Measurements from ENCODE around the gene TMEM150A.
A peak's percentile ranks its signal among the peaks of the same experiment; 100 is the strongest.
"Not testable (repeated sequence)": the region's sequence is repeated elsewhere in the genome, so short reads cannot be mapped to it uniquely, and the experiment has no call there.

Gene TMEM150A

DNA sequence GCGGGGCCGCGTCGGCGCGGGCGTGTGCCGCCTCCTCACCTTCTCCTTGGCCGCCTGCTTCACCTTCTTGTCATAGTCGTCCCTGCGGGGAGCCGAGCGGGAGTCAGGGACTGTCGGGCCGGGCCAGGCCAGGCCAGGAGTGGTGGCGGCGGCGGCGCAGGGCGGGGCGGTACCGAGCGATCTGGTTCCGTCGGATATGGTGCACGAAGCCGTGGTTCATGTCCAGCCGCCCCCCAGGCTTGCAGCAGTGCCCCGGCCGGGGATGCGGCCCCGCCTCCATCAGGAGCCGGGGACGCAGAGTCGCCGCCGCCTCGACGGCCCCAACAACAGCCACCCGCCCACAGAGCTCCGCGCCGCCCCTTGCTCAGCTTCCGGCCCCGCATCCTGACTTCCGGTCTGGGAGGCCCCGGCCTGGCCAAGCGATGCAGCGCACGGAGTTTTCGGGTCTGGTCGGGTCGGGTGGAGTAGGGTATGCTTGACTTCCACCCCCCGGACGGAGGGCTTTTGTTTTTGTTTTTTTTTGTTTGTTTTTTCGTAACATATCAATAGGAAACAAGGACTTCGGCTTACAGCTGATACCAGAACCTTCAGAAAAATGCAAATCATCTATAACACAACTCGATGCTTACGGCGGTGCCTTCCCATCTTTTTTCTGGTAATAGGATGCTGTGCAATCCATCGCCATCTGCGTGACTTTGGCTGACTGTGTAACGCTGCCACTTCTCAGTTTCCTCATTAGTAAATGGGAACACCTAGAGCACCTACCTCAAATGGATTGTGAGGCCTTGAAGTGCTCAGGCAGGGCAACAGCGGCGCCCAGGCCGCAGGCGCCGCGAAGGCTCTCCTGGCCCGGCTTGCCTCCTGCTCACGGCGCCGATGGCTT lies 9.4 kb upstream of the TMEM150A start, which contains the start of gene C2orf68:
Gene C2orf68, minus strand, starts transcription at position 362 of the 883 bp plus-strand sequence. Its CDS starts 82 bp downstream, at position 280.
- peak; percentile 88 for DNase-seq

DNA sequence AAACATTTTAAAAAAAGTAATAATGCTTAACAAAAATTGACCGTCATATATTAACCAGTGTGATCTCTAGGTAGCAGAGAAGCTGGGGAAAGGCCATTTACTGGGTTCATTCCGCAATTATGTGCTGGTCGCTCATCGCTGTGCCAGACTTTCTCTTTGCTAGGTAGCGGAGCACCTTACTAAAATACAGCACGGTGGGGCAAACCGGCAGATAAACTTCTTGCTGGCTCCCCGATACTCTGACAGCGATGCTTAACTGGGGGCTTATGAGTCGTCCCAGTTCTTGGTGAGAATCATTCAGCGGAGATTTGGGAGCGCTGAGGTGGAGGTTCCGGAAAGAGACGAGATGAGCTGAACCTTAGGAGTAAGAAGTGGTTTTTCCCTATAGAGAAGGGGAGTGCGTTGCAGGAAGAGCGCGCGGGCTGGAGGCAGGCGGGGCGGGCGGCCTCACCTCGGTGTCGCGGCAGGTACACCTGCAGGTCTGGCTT lies 8.8 kb upstream of the TMEM150A start:
- DNase-seq, result no peak

DNA sequence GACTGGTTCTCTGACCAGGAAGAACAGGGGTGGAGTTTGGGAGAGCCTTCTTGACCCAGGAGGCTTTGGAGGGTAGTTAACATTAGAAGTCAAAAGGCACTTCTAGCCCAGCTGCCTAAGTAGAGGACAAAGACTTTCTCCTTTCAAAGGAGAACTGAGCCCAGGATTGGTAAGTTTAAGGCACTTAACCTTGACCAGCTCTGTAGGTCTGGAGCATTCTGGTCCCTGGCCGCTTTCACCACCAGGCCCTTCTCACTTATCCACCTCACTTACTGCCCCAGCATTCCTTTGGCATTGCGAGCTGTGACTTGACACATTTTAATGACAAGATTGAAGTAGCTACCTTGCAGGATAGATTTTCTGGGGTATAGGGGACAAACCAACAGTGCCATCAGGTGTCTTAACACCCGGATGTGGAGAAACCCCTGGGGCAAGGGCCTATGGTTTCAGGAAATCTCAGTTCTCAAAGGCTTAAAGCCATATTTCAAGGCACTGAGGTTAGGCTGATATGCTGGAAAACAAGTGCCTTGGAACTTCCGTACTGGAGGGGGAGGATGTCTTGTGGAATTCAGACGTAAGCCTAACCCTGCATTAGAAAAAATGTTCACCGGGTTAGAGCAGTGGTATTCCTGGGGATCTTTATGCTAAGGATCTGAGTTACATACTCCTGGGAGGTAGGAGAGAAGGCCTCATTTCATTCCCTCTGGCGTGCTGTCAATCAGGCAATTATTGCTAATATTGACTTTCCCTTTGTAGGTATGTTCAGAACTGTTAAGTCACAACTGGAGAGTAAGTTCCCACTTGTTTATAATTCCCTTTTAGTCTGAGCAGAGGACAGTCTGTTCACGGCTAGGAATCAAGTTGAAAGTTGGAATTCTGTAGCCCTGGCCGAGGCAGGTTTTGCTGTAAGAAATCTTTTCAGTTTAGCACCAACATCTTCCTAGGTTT lies 5.0 kb upstream of the TMEM150A start:
- DNase-seq, result no peak

DNA sequence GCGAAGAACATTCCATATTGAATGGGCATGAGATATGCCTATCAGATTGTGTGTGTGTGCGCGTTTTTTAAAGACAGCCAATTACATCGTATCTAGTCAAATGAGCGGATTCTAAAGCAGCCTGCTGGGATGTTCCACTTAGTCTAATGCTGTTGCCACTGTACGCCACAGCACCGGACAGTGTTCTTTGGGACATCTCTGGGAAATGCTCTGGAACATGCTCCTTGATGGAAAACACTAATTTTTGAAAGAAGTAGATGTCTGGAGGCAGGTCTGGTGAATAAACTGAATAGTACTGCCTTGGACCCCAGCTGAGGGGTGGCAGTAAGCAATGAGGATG lies 3.6 kb upstream of the TMEM150A start:
- DNase-seq, result no peak

DNA sequence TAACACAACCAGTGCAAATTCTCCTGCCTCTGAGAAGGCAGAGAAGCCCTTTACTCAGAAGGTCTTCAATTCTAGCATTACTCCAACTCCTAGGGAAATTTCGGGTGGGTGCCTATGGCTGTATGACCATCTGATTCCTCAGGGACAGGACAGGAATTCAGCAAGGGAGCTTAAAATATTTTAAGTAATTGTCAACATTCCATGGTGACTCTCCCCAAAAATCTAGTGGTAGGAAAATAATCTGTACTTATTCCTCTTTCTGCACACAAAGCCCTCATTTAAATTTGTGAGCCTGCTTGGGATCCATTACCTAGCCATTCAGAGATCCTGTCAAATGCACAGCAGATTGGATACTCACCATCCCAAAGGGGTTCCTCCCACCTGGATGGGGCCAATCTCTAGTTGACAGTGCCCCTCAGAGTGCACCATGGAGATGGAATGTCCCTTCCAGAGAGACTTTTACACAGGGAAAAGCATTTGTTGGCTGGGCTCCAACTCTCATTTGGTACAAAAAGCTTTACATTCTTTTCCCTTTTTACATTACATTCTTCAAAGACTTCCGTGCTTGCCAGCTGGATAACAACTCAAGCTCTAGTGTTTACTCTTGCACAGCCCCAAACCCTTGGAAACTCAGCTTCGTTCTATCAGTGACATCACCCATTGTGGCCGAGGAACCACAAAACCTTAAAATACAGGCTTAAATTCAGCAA lies 3.1 kb upstream of the TMEM150A start:
- DNase-seq, result no peak

DNA sequence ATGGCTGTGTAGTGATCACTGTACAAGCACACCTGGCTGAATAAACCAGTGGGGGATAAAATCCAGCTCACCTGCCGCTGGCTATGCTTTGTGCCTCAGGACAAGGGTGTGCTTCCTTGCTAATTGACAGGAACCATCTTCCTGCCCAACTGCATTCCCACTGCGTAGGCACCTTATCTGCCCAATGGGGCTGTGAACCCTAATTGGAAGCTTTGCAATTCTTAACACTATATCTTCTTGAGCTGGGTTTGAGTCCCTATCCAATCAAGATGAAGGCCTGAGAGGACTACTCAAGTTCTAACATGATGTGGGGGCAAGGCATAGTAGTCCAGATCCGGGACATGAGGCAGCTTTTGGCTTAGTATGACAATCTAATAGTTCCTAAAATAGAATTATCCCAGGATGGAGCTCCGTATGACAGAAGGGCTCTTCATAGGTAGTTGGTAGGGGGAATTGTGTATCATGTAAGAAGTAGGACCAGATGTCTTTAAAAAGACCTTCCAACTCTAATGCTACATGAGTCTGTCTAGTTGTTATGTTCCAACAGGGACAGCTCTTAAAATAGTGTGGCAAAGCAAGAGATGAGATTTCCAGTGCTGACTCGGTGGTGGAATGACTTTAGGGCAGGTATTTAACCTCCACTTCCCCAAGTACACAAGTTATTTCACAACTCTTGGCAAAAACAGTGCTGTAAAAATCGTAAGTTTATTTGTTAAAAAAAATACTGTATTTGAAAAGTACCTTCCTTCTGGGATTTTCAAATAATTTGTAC lies 2.3 kb upstream of the TMEM150A start:
- DNase-seq, result no peak

DNA sequence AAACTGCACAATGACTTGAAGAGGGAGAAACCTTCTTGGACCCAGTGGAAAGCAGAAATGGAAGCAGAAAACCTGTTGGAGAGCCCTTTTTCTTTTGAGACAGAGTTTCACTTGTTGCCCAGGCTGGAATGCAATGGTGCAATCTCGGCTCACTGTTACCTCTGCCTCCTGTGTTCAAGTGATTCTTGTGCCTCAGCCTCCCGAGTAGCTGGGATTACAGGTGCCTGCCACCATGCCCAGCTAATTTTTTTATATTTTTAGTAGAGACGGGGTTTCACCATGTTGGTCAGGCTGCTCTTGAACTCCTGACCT lies 1.6 kb upstream of the TMEM150A start:
- DNase-seq, result not testable (repeated sequence)

DNA sequence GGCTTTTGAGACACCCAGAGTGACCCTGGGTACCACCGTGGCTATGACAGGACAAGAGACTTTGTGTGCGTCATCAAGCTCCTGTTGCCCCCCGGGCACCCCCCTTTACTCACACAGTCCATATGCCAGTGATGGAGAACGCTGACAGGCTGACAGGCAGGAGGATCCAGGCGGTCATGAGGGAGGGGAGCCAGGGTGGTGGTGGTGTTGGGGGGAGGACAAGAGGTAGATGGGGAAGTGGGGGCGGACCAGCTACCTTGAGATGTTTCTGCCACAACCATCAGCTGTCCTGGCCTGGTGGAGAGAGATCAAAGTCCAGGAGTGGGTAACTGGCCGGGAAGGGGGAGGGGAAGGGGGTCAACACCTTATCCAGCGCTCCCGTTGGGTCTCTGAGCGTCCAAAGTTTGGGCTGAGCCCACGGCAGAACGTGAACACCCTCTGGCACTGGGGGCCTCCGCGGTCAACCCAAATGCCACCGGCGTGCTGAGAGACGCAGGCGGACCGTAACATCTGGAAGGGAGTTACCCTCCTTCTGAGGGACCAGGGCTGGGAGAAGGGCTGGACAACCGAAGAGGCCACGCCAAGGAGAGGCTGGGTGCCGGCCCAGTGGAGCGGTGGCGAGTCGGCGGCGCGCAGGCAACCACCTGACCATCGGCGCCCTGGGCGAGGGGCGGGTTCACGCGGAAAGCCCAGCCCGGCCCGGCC lies 575 bp downstream of the TMEM150A start:
- peak; percentile 26 for DNase-seq

DNA sequence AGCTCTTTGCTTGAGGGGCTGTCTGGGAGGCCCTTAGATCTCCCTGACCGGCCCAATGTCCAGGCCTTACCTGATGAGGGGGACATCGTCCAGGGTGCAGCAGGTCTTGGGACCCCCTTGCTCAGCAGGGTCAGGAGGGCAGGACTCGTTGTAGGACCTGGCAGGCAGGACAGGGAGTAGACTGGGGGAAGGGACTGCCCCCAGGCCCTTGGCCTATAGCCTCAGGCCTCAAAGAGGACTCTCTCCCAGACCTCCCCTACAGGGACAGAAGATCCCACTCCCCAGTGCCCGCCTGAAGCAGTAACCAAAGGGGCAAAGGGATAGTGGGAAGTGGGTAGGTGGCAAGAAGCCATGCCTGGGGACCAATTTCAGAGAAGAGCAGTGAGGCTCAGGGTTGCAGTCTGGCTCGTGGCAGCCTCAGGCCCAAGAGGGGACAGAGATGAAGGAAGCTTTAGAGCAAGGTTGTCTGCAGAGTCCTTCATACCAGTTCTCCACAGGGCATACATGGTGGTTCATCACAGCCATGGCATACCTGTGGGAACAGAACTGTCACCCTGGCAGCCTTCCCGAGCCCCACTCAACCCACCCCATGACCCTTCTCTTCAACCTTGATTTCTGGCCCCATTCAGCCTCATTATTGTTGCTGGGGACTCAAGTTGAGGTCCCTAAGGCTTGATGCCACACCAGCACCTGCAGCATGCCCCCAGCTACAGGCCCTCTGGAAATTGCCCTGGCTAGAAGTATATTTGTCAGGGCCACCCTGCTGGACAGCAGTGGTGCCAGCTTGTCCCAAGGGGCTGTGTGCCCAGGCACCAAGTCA lies 1.3 kb downstream of the TMEM150A start:
- DNase-seq, result no peak

DNA sequence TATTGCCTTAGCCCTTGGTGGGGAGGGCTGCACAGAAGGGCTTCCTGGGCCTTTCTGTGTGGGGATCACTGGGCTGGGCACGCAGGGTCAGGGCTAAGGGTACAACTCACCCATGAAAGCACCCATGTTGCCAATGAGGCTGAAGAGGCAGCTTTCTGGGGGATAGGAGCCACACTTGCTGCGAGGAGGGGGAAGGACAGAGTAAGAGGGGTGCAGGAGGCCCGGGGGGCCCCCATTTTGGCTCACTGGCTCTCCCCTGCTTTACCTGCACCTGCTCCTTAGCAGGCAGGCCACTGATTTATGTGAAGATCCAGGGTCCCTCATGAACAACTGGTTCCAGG lies 2.3 kb downstream of the TMEM150A start:
- DNase-seq, result no peak

DNA sequence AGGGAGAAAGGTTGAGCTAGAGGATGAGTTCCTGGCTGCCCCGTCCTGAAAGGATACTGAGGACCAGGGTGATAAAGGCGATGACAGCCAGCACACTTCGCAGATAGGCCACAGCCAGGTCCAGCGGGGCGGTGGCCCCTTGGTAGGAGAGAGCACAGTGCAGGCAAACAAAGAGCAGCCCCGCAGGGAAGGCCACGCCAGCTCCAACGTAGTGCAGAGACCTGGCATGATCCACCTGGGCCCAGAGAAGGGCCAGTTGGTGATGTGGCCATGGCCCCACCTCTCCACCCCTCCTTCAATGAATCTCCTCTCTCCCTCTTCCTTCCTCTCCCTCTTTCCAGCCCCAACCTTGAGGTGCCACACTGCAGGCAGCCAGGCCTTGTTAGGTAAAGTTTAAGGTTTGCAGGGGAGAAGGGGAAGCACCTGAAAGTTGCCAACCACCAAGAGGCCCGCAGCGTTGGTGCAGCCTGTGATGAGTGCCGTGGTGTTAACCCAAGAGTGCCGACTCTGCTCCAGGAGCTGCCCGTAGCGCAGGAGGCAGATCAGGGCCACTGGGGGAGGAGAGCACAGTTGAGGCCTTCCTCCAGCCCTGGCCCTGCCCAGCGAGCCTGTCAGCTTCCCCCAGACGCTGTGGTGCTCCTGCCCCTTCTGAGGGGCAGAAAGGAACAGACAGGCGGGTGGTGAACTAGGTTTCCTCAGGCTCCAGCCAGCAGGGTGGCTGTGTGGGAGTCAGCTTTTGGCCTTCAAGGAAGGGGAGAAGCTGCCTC lies 2.8 kb downstream of the TMEM150A start:
- DNase-seq, result no peak

DNA sequence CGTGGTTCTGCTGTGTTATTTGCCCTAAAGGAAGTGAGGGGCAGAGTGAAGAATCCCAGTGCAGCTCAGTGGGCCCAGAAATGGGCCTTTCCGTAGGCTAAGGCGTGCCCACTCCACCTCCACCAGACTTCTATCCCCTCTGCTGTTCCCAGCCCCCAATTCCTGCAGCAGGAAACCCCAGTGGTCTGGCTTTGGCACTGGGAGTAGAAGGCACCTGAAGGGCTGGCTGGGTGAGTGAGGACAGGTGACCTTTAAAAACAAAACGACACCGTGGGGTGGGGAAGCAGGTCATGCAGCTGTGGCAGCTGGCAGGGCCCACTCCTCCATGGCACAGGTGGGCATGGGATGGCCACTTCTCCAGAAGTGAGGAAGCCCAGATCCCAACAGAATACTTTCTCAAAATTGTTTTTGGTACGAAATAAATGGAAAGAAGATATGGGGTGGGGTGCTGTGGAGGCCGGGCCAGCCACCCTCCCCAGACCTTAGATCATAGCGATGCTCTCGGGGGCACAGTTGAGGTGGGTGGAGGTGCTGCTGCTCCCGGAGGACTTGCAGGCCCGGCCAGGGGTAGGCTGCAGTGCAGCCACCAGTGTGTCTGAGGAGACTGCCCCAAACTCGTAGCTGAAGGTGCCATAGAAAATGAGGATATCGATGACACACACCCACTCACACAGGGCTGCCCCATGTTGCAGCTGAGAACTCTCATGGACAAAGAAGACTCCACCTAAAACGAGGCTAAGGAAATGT lies 3.7 kb downstream of the TMEM150A start:
- no peak for DNase-seq

DNA sequence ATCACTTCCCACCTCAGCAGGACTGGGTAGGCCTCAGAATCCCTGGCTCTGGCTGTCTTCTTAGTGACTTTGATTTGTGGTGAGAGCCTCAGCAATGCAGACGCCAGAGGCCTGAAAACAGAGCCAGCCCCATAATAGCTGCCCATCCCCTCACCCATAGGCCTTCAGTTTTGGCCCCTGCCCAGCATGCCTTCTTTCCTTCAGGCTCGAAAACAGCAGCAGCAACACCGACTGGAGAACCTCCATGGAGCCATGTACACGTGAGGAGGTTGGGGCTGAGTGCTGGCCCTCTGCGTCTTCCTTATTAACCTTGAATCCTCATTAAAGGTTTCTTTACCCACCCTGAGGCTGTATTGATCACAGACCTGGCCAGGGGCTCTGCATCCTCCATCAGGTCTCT lies 5.3 kb downstream of the TMEM150A start:
- DNase-seq, result no peak

DNA sequence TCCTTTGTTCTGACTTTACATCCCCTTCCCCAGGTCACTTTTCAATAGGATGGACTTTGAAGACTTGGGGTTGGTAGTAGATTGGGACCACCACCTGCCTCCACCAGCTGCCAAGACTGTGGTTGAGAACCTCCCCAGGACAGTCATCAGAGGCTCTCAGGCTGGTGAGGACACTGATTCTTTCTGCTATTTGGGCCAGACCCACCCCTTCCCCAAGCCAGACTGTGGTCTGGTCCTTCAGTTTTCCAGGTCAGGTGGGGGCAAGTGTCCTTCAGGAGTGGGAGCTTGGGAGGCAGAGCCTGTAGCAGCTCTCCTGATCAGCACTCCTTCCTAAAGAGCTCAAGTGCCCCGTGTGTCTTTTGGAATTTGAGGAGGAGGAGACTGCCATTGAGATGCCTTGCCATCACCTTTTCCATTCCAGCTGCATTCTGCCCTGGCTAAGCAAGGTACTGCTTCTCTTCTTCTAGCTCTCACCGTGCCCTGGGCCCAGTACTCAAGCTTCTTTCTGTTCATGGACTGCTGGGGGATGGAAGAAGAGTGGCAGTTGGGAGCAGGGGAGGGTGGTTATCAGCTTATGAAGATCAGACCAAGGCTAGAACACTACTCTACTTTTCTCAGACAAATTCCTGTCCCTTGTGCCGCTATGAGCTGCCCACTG lies 5.9 kb downstream of the TMEM150A start:
- DNase-seq, result no peak

DNA sequence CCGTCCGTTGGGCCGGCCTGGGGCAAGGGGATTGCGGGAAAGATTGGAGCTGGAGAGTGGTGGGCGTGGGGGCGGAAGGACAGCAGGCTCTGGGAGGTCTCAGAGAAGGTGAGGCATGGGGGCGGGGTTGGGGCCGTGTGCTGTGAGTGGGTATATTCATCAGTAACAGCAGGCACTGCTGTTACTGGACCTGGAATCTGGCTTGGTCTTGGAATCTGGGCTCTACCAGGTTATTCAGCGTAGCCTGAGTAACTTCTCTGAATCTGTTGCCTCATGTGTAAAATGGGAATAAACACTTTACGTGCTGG lies 6.5 kb downstream of the TMEM150A start:
- DNase-seq, result no peak

DNA sequence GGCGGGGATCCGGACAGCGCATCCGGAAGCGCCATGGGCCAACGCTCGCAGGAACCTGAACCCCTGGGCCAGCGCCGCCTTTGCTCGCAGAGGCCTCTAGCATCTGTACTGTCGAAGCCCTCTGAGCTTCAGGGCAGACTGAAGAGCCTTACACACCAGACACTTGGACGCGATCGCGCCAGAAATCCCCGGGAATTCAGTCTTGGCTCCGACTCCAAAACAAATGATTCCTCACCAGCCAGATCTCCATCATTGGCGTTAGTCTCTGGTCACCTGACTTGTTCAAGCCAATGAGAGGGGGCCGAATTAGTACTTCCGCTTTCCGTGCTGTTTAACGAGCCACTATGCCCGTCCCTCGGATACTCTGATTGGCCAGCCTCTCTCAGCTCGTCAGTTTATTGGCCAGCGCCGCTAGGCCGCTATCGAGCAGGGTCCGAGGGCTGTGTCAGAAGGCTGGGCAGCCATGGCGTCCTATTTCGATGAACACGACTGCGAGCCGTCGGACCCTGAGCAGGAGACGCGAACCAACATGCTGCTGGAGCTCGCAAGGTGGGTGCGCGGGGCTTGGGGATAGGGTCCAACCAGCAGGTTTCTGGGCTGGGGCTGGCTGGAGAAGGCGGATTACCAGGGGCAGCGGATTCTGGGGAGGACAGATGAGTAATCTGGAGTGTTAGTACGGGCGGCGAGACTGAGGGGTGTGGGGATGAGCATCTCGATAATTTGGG lies 7.0 kb downstream of the TMEM150A start, which contains the start of gene RNF181:
Gene RNF181, plus strand, starts transcription at position 445 of the 725 bp plus-strand sequence. Its CDS starts 19 bp downstream, at position 464.
- DNase-seq, result peak; percentile 90

DNA sequence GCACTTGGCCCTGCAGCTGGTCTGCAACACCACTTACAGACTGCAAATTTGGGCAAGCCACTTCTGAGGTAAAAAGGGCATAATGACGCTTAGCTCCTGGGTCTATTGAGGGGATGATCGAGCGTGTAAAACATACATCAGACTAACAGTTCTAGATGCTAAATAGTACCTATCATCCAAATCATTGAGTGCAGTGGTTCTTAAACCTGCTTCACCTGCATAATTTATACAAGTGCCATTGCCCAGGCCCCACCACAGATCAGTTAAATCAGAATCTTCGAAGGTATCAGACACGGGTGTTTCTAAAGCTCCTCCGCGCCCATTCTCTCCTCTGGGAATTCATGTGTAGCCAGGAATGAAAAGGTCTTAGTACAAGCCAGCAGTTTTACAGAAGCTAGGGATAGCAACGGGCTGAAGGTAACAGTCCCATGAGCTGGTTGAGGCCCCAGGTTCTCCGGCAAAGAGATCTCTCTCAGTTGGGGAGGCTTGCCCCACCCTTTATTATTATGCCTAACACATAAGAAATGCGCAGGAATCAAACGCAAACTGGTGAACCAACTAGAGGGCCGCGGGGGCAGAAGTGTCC lies 7.7 kb downstream of the TMEM150A start:
- no peak for DNase-seq

DNA sequence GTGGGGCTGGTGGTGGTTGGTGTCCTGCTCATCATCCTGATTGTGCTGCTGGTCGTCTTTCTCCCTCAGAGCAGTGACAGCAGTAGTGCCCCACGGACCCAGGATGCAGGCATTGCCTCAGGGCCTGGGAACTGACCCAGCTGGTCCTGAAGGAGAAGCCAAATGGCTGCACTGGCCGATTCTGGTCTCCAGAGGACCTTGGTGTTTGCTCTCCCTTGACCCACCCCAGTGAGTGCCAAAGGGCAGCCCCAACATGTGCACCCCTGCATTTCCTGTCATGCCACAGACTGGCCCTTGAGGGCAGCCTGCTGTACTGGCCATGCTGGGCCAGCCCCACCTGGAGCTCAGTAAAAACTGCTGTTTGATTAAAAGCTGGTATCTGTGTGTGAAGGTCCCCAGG lies 9.5 kb downstream of the TMEM150A start:
- no peak for DNase-seq
